ENCODE measurements around the gene TMEM238L.
"Not testable (repeated sequence)": the region's sequence is repeated elsewhere in the genome, so short reads cannot be mapped to it uniquely, and the experiment has no call there.

Gene TMEM238L, protein sequence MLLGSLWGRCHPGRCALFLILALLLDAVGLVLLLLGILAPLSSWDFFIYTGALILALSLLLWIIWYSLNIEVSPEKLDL

DNA sequence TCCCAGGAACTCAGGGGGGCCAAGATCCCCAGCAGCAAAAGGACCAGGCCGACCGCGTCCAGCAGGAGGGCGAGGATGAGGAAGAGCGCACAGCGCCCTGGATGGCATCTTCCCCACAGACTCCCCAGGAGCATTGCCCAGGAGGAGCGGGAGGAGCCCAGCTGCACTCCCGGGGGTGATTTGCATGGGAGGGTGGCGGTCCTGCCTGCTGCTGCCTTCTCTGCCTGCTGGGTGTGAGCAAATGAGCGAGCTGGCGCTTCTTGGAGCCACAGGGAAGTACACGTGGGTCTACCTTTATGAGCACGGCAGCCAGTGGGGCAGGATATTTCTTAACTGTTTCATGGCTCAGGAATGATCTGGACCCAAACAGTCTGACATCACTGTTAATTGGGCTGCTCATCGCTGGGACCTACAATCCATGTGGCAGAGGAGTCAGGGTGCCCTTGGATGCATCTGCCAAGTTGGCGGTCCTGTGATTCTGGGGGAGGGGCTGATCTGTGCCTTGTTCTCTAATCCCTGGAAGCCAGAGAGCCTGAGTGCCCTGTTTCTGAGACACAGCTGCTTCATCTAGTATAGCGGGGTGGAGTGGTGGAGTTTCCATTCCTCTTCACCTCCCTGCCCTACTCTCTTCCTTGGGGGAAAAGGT lies at the start of gene TMEM238L:
TMEM238L (minus strand) TSS at position 270 of the 646 bp plus-strand sequence; CDS start at position 134, 136 bp downstream.
- peaks cover 2% of the 10 kb centered on the region for H3K4me1 ChIP-seq (ENCODE audit: control insufficient read depth, low read depth, low read length)
- H3K4me3 ChIP-seq (ENCODE audit: low read length) = no peak within 1 kb of the TSS
- no peaks in the 10 kb centered on the region for H3K27me3 ChIP-seq (ENCODE audit: control insufficient read depth, insufficient read depth, low read length)
- H3K9me3 ChIP-seq (ENCODE audit: control insufficient read depth, low read depth, low read length) = no peaks in the 10 kb centered on the region
- no peaks in the 10 kb centered on the region for H3K36me3 ChIP-seq (ENCODE audit: control insufficient read depth, low read depth, low read length)
- no peak within 1 kb of the TSS for H3K9ac ChIP-seq (ENCODE audit: low read length)
- no peak within 1 kb of the TSS for H3K27ac ChIP-seq (ENCODE audit: low read length)

DNA sequence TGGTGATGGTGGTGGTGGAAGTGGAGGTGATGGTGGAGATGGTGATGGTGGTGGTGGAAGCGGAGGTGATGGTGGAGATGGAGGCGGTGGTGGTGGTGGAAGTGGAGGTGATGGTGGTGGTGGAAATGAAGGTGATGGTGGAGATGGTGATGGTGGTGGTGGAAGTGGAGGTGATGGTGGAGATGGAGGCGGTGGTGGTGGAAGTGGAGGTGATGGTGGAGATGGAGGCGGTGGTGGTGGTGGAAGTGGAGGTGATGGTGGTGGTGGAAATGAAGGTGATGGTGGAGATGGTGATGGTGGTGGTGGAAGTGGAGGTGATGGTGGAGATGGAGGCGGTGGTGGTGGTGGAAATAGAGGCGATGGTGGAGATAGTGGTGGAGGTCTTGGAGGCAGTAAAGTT lies 42.7 kb upstream of the TMEM238L start:
- H3K36me3 ChIP-seq (ENCODE audit: control insufficient read depth, low read depth, low read length); H3K27ac ChIP-seq (ENCODE audit: low read length); H3K4me3 ChIP-seq (ENCODE audit: low read length); H3K9ac ChIP-seq (ENCODE audit: low read length); H3K27me3 ChIP-seq (ENCODE audit: control insufficient read depth, insufficient read depth, low read length); H3K9me3 ChIP-seq (ENCODE audit: control insufficient read depth, low read depth, low read length): not testable (repeated sequence)
- peaks cover 15% of the 10 kb centered on the region for H3K4me1 ChIP-seq (ENCODE audit: control insufficient read depth, low read depth, low read length)

DNA sequence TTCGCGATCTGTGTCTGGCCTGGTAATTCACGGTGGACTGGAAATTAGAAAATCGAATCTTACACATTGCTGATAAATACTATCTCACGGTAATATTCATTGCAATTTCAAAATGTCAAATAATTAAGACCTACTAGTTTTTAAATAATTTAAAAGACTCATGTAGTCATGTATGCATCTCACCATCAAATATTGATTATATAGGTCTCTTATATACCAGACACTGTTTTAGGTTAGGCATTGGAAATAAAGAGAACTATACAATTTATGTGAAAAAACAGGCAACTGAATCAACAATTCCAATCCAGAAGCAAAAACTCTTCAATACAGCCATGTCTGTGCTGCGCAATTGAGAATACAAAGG lies 41.5 kb upstream of the TMEM238L start:
- no peaks in the 10 kb centered on the region for H3K9me3 ChIP-seq (ENCODE audit: control insufficient read depth, low read depth, low read length)
- H3K27me3 ChIP-seq (ENCODE audit: control insufficient read depth, insufficient read depth, low read length) = peaks cover 7% of the 10 kb centered on the region
- H3K4me1 ChIP-seq (ENCODE audit: control insufficient read depth, low read depth, low read length) = peaks cover 15% of the 10 kb centered on the region
- H3K27ac ChIP-seq (ENCODE audit: low read length) = no peak overlapping the region
- peak overlapping the region; percentile 68 for H3K4me3 ChIP-seq (ENCODE audit: low read length)
- no peak overlapping the region for H3K9ac ChIP-seq (ENCODE audit: low read length)
- H3K36me3 ChIP-seq (ENCODE audit: control insufficient read depth, low read depth, low read length) = no peaks in the 10 kb centered on the region

DNA sequence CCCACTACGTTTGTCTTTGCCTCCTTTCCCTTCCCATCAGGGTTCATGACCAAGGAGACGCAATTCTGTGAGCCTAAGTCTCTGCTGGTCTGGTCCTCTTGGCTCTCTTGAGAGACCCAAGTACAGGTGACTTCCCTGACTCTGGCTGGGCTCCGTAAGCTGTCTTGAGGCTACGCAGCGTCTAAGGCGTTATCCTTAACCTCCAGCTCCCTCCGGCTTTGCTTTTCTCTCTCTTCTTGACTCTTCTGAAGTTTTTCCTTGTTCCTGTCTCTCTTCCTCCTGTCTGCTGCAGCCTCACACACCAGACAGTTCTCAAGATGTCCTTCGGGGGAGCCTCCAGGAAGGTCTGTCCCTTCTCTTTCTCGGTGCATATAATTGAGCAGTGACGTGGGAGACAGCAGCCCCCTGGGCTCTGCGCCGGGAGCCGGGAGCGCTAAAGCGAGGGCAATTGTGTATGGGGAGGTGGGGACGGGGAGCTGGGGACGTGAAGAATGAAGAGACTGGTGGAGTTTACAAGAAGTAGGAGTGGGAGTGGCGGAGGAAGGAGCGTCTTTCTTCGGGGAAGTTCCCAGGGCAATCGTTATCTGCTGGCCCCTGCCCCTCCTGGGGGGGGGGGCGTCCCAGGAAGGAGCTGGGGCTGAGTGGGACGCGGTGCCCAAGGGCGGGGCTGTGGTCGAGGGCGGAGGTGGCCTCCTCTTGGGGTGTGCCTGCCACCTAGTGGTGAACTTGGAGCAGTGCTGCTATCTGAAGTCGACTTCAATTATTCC lies 40.9 kb upstream of the TMEM238L start:
- Histone ChIP-seq H3K4me3 (ENCODE audit: low read length) (peak overlapping the region; percentile 68), H3K27ac (ENCODE audit: low read length) (no peak overlapping the region)

DNA sequence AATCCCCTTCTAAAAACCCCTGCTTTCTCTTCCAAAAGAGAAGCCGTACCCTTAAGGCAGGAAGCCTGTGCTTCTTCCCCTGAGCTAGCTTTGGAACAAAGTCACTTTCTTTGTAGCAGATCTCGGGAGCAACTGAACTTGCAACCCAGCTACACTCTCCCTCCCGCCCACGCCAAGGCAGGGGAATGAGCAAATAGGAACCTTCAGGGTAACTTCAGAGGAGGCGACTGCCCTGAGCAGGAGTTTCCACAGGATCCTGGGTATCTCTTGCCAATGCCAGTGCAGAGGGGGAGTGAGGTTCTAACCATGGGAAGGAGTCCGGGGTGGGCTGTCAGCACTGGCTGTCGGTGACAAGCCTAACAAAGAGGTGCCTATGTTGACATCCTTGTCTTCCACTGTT lies 39.9 kb upstream of the TMEM238L start:
- Histone ChIP-seq H3K4me1 (ENCODE audit: control insufficient read depth, low read depth, low read length) (peaks cover 15% of the 10 kb centered on the region), H3K9ac (ENCODE audit: low read length) (no peak overlapping the region), H3K4me3 (ENCODE audit: low read length) (no peak overlapping the region), H3K36me3 (ENCODE audit: control insufficient read depth, low read depth, low read length) (no peaks in the 10 kb centered on the region), H3K27ac (ENCODE audit: low read length) (no peak overlapping the region), H3K9me3 (ENCODE audit: control insufficient read depth, low read depth, low read length) (no peaks in the 10 kb centered on the region), H3K27me3 (ENCODE audit: control insufficient read depth, insufficient read depth, low read length) (peaks cover 7% of the 10 kb centered on the region)

More for the DNA sequence above, 40.9 kb upstream of the TMEM238L start:
- Histone ChIP-seq H3K4me1 (ENCODE audit: control insufficient read depth, low read depth, low read length) (peaks cover 15% of the 10 kb centered on the region), H3K9ac (ENCODE audit: low read length) (peak overlapping the region; percentile 12), H3K27me3 (ENCODE audit: control insufficient read depth, insufficient read depth, low read length) (peaks cover 7% of the 10 kb centered on the region), H3K9me3 (ENCODE audit: control insufficient read depth, low read depth, low read length) (no peaks in the 10 kb centered on the region), H3K36me3 (ENCODE audit: control insufficient read depth, low read depth, low read length) (no peaks in the 10 kb centered on the region)

DNA sequence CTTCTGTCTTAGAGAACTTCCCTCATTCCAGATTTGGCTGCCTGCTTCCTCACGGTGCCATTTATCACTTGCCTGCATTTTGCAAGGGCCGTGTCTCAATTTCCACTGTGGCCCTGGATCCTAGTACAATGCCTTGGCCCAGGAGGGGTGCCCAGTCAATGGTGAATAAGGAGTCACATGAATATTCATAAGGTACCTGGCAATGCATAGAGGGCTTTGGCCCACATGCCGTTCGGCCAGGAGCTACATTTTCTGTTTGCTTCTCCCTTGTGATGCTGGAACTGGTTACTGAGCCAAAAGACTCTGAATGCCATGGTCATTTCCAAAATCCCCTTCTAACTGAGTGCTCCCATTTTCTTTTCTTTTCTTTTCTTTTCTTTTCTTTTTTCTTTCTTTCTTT lies 38.8 kb upstream of the TMEM238L start:
- Histone ChIP-seq H3K4me1 (ENCODE audit: control insufficient read depth, low read depth, low read length) (peaks cover 15% of the 10 kb centered on the region), H3K4me3 (ENCODE audit: low read length) (no peak overlapping the region), H3K9ac (ENCODE audit: low read length) (no peak overlapping the region), H3K36me3 (ENCODE audit: control insufficient read depth, low read depth, low read length) (no peaks in the 10 kb centered on the region), H3K27me3 (ENCODE audit: control insufficient read depth, insufficient read depth, low read length) (peaks cover 7% of the 10 kb centered on the region), H3K27ac (ENCODE audit: low read length) (no peak overlapping the region), H3K9me3 (ENCODE audit: control insufficient read depth, low read depth, low read length) (no peaks in the 10 kb centered on the region)

DNA sequence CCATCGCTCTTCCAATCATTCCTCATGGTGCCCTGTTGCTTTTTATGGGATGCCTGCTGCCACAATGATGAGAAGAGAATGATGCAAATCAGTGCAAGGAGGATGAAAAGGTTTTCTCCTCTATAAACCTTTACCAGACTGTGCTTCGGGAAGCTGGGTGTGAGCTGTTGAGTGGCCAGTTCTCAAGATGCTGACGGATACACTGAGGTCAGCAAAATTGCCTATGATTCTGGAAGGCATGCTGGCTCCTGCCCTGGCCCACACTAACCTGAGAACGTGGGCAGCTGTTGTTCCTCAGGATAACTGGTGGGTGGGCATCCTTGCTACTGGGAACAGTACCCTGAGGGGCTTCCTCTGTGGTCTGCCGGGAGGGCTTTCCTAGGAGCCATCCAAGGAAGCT lies 34.8 kb upstream of the TMEM238L start:
- Histone ChIP-seq H3K27ac (ENCODE audit: low read length) (no peak overlapping the region), H3K9ac (ENCODE audit: low read length) (no peak overlapping the region), H3K36me3 (ENCODE audit: control insufficient read depth, low read depth, low read length) (no peaks in the 10 kb centered on the region), H3K4me3 (ENCODE audit: low read length) (no peak overlapping the region), H3K9me3 (ENCODE audit: control insufficient read depth, low read depth, low read length) (no peaks in the 10 kb centered on the region), H3K27me3 (ENCODE audit: control insufficient read depth, insufficient read depth, low read length) (no peaks in the 10 kb centered on the region), H3K4me1 (ENCODE audit: control insufficient read depth, low read depth, low read length) (peaks cover 7% of the 10 kb centered on the region)

DNA sequence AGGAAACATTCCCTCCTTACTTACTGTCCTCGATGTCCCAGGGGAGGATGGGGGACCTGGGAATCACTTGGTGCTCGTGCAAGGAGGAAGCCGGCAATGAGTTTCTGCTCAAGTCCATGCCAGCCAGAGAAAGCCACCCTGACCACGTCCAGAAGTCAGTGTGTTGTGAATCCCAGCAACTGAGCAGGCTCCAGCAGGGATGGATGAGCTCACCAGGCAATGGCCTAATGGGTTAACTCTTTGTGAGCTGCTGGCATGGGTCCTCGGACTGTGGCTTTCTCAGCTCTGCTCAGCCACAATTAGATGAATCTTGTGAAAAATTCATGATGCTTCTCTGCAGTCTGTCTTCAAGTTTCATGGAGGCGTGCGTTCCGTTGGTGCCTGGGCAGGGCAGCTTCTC lies 34.0 kb upstream of the TMEM238L start, which contains the start of gene PIRT:
PIRT (minus strand) TSS at position 167 of the 400 bp plus-strand sequence. CDS start 12,442 bp downstream, outside the sequence.
- Histone ChIP-seq H3K4me1 (ENCODE audit: control insufficient read depth, low read depth, low read length) (peaks cover 4% of the 10 kb centered on the region), H3K36me3 (ENCODE audit: control insufficient read depth, low read depth, low read length) (no peaks in the 10 kb centered on the region), H3K9me3 (ENCODE audit: control insufficient read depth, low read depth, low read length) (no peaks in the 10 kb centered on the region), H3K27me3 (ENCODE audit: control insufficient read depth, insufficient read depth, low read length) (no peaks in the 10 kb centered on the region), H3K27ac (ENCODE audit: low read length) (no peak within 1 kb of the TSS), H3K4me3 (ENCODE audit: low read length) (no peak within 1 kb of the TSS), H3K9ac (ENCODE audit: low read length) (no peak within 1 kb of the TSS)

DNA sequence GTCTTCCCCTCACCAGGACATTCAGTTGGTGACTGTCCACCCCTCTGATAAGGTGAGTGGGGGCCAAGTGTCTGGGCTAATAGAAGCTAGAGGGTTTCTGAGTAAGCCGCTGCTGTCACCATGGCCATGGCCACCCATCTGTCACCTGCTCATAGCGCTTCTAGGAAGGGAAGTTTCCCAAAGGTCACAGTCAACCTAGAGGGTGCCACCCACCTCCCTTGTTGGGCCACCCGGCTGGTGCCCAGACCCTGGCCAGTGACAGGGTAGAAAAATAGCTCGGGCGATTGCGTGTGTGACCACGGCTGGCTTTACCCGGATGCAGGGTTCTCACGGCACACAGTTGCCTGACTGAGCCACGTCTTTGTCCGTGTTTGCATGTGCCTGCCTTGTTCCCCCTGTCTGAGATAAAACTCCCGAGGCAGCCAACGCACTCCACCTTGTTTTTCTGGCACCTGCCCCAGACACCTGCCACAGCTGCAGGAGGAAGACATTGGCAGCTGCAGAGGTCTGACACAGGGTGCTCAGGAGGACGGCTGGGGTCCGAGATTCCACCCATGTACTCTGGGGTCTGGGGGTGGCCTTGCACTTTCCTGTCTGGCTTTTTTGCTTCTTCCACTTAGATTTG lies 33.2 kb upstream of the TMEM238L start:
- Histone ChIP-seq H3K27ac (ENCODE audit: low read length) (no peak overlapping the region), H3K4me1 (ENCODE audit: control insufficient read depth, low read depth, low read length) (peaks cover 8% of the 10 kb centered on the region), H3K27me3 (ENCODE audit: control insufficient read depth, insufficient read depth, low read length) (no peaks in the 10 kb centered on the region), H3K9ac (ENCODE audit: low read length) (no peak overlapping the region), H3K36me3 (ENCODE audit: control insufficient read depth, low read depth, low read length) (no peaks in the 10 kb centered on the region), H3K9me3 (ENCODE audit: control insufficient read depth, low read depth, low read length) (no peaks in the 10 kb centered on the region), H3K4me3 (ENCODE audit: low read length) (no peak overlapping the region)

DNA sequence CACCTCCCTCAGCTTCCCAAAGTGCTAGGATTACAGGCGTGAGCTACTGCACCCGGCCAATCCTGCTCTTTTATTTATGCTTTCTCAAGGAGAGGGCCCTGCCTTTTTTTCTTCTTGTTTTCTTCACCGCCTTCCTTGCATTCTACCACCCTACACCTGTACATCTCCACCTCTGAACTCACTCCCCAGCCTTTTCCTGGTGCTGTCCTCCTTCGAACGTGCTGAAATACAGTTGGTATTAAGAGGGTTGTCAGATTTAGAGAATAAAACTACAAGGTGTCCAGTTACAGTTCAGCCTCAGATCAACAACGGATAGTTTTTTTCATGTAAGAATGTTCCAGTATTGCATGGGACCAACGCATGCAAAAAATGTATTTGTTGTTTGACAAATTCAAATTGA lies 32.2 kb upstream of the TMEM238L start:
- H3K9me3 ChIP-seq (ENCODE audit: control insufficient read depth, low read depth, low read length) = no peaks in the 10 kb centered on the region
- no peak overlapping the region for H3K9ac ChIP-seq (ENCODE audit: low read length)
- no peaks in the 10 kb centered on the region for H3K36me3 ChIP-seq (ENCODE audit: control insufficient read depth, low read depth, low read length)
- H3K27me3 ChIP-seq (ENCODE audit: control insufficient read depth, insufficient read depth, low read length) = no peaks in the 10 kb centered on the region
- no peak overlapping the region for H3K4me3 ChIP-seq (ENCODE audit: low read length)
- no peak overlapping the region for H3K27ac ChIP-seq (ENCODE audit: low read length)
- H3K4me1 ChIP-seq (ENCODE audit: control insufficient read depth, low read depth, low read length) = peaks cover 8% of the 10 kb centered on the region

DNA sequence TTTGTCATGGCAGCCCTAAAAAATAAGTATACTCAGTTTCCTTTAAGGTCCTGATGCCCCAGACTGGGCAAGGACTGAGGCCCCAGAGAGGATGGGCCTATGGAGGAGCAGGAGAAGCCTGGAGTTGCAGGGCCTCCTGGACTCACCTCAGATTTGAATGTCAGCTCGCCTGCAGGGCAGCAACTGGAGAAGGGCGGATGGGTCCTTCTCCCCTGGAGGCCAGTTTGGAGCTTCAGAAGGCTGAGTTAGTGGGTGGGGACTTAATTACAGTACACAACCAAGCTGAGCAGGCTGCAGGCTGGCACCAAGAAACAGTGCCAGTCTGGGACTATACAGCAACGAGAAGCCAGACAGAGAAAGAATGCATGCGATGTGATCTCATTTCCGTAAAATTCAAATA lies 27.8 kb upstream of the TMEM238L start:
- no peak overlapping the region for H3K27ac ChIP-seq (ENCODE audit: low read length)
- no peak overlapping the region for H3K4me3 ChIP-seq (ENCODE audit: low read length)
- no peak overlapping the region for H3K9ac ChIP-seq (ENCODE audit: low read length)
- H3K36me3 ChIP-seq (ENCODE audit: control insufficient read depth, low read depth, low read length) = no peaks in the 10 kb centered on the region
- no peaks in the 10 kb centered on the region for H3K9me3 ChIP-seq (ENCODE audit: control insufficient read depth, low read depth, low read length)
- no peaks in the 10 kb centered on the region for H3K27me3 ChIP-seq (ENCODE audit: control insufficient read depth, insufficient read depth, low read length)
- H3K4me1 ChIP-seq (ENCODE audit: control insufficient read depth, low read depth, low read length) = peaks cover 14% of the 10 kb centered on the region

Data from iPS-18a (cell line).